HepG2 (cell line): ENCODE data around the gene HYAL2. TPM values are rescaled to one million over a fixed set of nuclear protein-coding genes. Genes with fewer than 3 reads are reported as not detected.
A peak's percentile ranks its signal among the peaks of the same experiment; 100 is the strongest.
"Not testable (repeated sequence)": the region's sequence is repeated elsewhere in the genome, so short reads cannot be mapped to it uniquely, and the experiment has no call there.

Experiments
- ATAC-seq: fragments of 200-7000 bp; cut with Tn5 transposase; 3 replicates; pipeline ENCODE4 v1.9.1; 2020; ENCODE audit warnings: mild to moderate bottlenecking, moderate library complexity
- BruUV-seq: library from RNA; stranded (reverse); fragments of 400-500 nt; replicated peaks from 2 replicates; lab custom pipeline; 2021; lab: Mats Ljungman, UMichigan
- CTCF ChIA-PET: fragments of 300-600 bp; formaldehyde crosslinking; extraction: SDS; loops from one replicate; lab custom pipeline; 2021; ENCODE audit warnings: low total read pairs, inconsistent platforms, low intra/inter-chr PET ratio; lab: Yijun Ruan, JAX
- POLR2A ChIA-PET: fragments of 350-600 bp; sonication (Branson Sonifier 250); formaldehyde crosslinking; loops from one replicate; lab custom pipeline; 2020; ENCODE audit warnings: antibody characterized with exemption, inconsistent platforms; lab: Yijun Ruan, JAX
- DNase-seq: peaks from one replicate; pipeline ENCODE4 v3.0.0-alpha.2; 2015; ENCODE audit warnings: low spot score
- FAIRE-seq: peaks from 3 replicates; lab custom pipeline; 2011; peaks lifted over from hg19 to GRCh38; lab: Jason Lieb, UNC
- H2AFZ ChIP-seq: one replicate; pipeline ENCODE4 v1.6.1; 2011; ENCODE audit warnings: low read length, inconsistent platforms
- H3K27ac ChIP-seq: fragments of 300-600 bp; 3 replicates; pipeline ENCODE4 v1.8.0; 2011; ENCODE audit warnings: mixed run types, mild to moderate bottlenecking, mixed read lengths, low read length, inconsistent platforms; ENCODE audit not compliant: insufficient read depth; ENCODE audit errors: extremely low read length
- H3K27me3 ChIP-seq, 2 experiments: fragments of 200-600 bp in 1 of 2; 2 replicates in 1 of 2; 3 replicates in 1 of 2; pipeline versions ENCODE4 v1.6.0 to v1.8.0; 2011; ENCODE audit warnings: low read length in 2 of 2, mild to moderate bottlenecking in 2 of 2, moderate library complexity in 2 of 2, inconsistent platforms in 1 of 2; ENCODE audit not compliant: insufficient read depth in 2 of 2, control insufficient read depth in 1 of 2
- H3K36me3 ChIP-seq, 2 experiments: fragments of 200-600 bp in 1 of 2; replicated peaks in 1 of 2; 2 replicates in 1 of 2; 3 replicates in 1 of 2; pipeline versions ENCODE4 v1.5.1 to v1.8.0; 2011; ENCODE audit warnings: low read length in 2 of 2, inconsistent platforms in 1 of 2; ENCODE audit not compliant: insufficient read depth in 2 of 2, control insufficient read depth in 1 of 2
- H3K4me1 ChIP-seq: 2 replicates; pipeline ENCODE4 v1.5.1; 2012; ENCODE audit warnings: low read length, inconsistent platforms; ENCODE audit not compliant: insufficient read depth
- H3K4me2 ChIP-seq: 2 replicates; pipeline ENCODE4 v1.6.0; 2011; ENCODE audit warnings: low read depth, low read length, inconsistent platforms
- H3K4me3 ChIP-seq, 3 experiments: fragments of 200-600 bp in 1 of 3; sonication (generic), shearing (Covaris generic) in 1 of 3; replicated peaks in 1 of 3; 2 replicates each; pipeline ENCODE4 v1.5.1; 2011 to 2016; ENCODE audit warnings: low read length in 3 of 3, inconsistent platforms in 2 of 3, low read depth in 2 of 3, mild to moderate bottlenecking in 2 of 3, control low read depth in 1 of 3, mixed read lengths in 1 of 3; ENCODE audit not compliant: insufficient read depth in 1 of 3
- H3K79me2 ChIP-seq: one replicate; pipeline ENCODE4 v1.6.1; 2011; ENCODE audit warnings: low read length, inconsistent platforms; ENCODE audit not compliant: insufficient read depth
- H3K9ac ChIP-seq: 2 replicates; pipeline ENCODE4 v1.6.0; 2011; ENCODE audit warnings: mild to moderate bottlenecking, low read depth, low read length, inconsistent platforms; ENCODE audit not compliant: insufficient read depth
- H3K9me3 ChIP-seq: 2 replicates; pipeline ENCODE4 v1.5.1; 2012; ENCODE audit warnings: mild to moderate bottlenecking, low read length
- H4K20me1 ChIP-seq: 2 replicates; pipeline ENCODE4 v1.6.0; 2011; ENCODE audit warnings: inconsistent platforms, mild to moderate bottlenecking, low read length, moderate library complexity; ENCODE audit not compliant: insufficient read depth
- NFIB ChIP-seq: sonication (generic); formaldehyde crosslinking; IDR thresholded peaks from 2 replicates; pipeline ENCODE4 v1.9.0; 2021; ENCODE audit warnings: missing genetic modification reagents, mild to moderate bottlenecking, borderline replicate concordance
- TEAD2 ChIP-seq: sonication (generic); formaldehyde crosslinking; IDR thresholded peaks from 2 replicates; pipeline ENCODE4 v1.9.0; 2021; ENCODE audit warnings: missing genetic modification reagents
- ZFX ChIP-seq: sonication (generic); formaldehyde crosslinking; IDR thresholded peaks from 2 replicates; pipeline ENCODE4 v1.4.0; 2020; ENCODE audit warnings: mild to moderate bottlenecking, low read depth, missing genetic modification reagents, moderate library complexity
- ZNF224 ChIP-seq: sonication (generic); formaldehyde crosslinking; IDR thresholded peaks from 2 replicates; pipeline ENCODE4 v1.5.0; 2020; ENCODE audit warnings: mild to moderate bottlenecking, missing genetic modification reagents
- ZSCAN31 ChIP-seq: sonication (generic); formaldehyde crosslinking; IDR thresholded peaks from 2 replicates; pipeline ENCODE4 v1.5.0; 2020; ENCODE audit warnings: low read depth, mild to moderate bottlenecking, missing genetic modification reagents
- WGBS: methylation state at CpG from one replicate; pipeline ENCODE4 v1.1.6; 2017; ENCODE audit warnings: low lambda C conversion rate; 5-methylcytosine and 5-hydroxymethylcytosine counted together
- in situ Hi-C: cut with HindIII; loops from 2 replicates; pipeline ENCODE4 v1.10.0; 2017; ENCODE audit warnings: low pct_unique_long_range_greater_than_20kb; ENCODE audit not compliant: extremely low pct_ligation_motif_present
- intact Hi-C: fragments of 100-400 bp; cut with micrococcal nuclease; formaldehyde crosslinking; loops from one replicate; pipeline ENCODE4 v1.10.0; 2022; ENCODE audit not compliant: unreplicated experiment
- polyA plus RNA-seq, 8 experiments: library from polyadenylated mRNA; depleted of rRNA in 3 of 8; stranded (reverse) in 7 of 8; unstranded in 1 of 8; fragments of >200 nt; fragmentation: Illumina TruSeq in 4 of 8; extraction: Trizol in 4 of 8; gene quantifications; 2 replicates each; pipeline versions ENCODE4 v1.2.1 to v1.2.3, GENCODE V29; 2011 to 2016; ENCODE audit warnings: low read depth in 4 of 8, missing spikeins in 1 of 8, mixed read lengths in 1 of 8; ENCODE audit not compliant: insufficient read depth in 1 of 8
- total RNA-seq, 5 experiments: library from RNA; depleted of rRNA; stranded (reverse); fragments of >200 nt; fragmentation: Illumina TruSeq; extraction: Trizol; gene quantifications; 2 replicates each; pipeline ENCODE4 v1.2.3, GENCODE V29; 2016; ENCODE audit warnings: low read depth in 1 of 5
- TF ChIP-seq, protein P1 (sequence below): sonication (generic); formaldehyde crosslinking; IDR thresholded peaks from 2 replicates; pipeline ENCODE4 v1.5.1; 2020; ENCODE audit warnings: missing genetic modification reagents, mild to moderate bottlenecking, borderline replicate concordance
- TF ChIP-seq, protein P2 (sequence below): sonication (generic); formaldehyde crosslinking; conservative IDR thresholded peaks from 2 replicates; pipeline ENCODE4 v1.8.1; 2023; ENCODE audit warnings: missing genetic modification reagents
- TF ChIP-seq, protein P3 (sequence below): sonication (generic); formaldehyde crosslinking; conservative IDR thresholded peaks from 2 replicates; pipeline ENCODE4 v1.5.0; 2020; ENCODE audit warnings: missing genetic modification reagents

Gene HYAL2
- total and polyA plus RNA-seq, 2 of the 13 experiments (the other 11 are each of a cell fraction or from before 2014, with no cell fraction given): 76.2 to 102 TPM

GRCh38 chr3:50314342-50314741 is 8.2 kb downstream of the HYAL2 start:
- H2AFZ ChIP-seq: no peak overlapping the region
- H3K4me1 ChIP-seq: peaks cover 42% of the 10 kb centered on the region
- DNase-seq (no peak), FAIRE-seq (no peak), ATAC-seq (no peak; the same call in 2 of the 3 replicates)
- H3K9me3 ChIP-seq: no peaks in the 10 kb centered on the region
- intact Hi-C loops: no loop called here
- H3K36me3 ChIP-seq: peaks cover 16 to 29% of the 10 kb centered on the region in 2 experiments
- H3K4me3 ChIP-seq: no peak overlapping the region
- no peaks in the 10 kb centered on the region for H3K27me3 ChIP-seq
- 85% methylated on average over 3 of the region's 3 CpGs for WGBS
- POLR2A ChIA-PET: interaction anchor here (0.8 to 13.0 kb wide), 5 partner anchors 14 to 111 kb away, joined by 3 to 222 read pairs (median 3); partner anchors contain the start of genes GNAI2, HYAL1, HYAL3 and LSMEM2
- H3K27ac ChIP-seq: peak overlapping the region; percentile 27
- BruUV-seq: no TSS peak
- H3K9ac ChIP-seq: no peak overlapping the region
- no peaks in the 10 kb centered on the region for H4K20me1 ChIP-seq
- no peak overlapping the region for H3K4me2 ChIP-seq
- in situ Hi-C loops: no loop called here
- H3K79me2 ChIP-seq: peaks cover 10% of the 10 kb centered on the region
- CTCF ChIA-PET: no interaction called here
- TF ChIP-seq NFIB (CRISPR knock-in tag) (no peak), ZNF224 (no peak), ZFX (CRISPR knock-in tag) (no peak), ZSCAN31 (no peak), TEAD2 (CRISPR knock-in tag) (no peak)
- TF ChIP-seq, protein P1, sequence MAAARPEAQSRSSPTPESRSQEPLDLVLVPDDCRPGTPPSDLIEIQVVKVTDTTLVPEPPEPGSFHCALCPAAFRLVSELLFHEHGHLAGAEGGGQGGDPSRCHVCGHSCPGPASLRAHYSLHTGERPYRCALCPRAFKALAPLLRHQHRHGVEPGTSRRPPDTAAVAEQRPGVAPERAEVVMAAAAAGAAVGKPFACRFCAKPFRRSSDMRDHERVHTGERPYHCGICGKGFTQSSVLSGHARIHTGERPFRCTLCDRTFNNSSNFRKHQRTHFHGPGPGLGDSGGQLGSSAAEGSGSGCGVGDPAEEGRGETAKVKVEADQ: no peak
- TF ChIP-seq, protein P2, sequence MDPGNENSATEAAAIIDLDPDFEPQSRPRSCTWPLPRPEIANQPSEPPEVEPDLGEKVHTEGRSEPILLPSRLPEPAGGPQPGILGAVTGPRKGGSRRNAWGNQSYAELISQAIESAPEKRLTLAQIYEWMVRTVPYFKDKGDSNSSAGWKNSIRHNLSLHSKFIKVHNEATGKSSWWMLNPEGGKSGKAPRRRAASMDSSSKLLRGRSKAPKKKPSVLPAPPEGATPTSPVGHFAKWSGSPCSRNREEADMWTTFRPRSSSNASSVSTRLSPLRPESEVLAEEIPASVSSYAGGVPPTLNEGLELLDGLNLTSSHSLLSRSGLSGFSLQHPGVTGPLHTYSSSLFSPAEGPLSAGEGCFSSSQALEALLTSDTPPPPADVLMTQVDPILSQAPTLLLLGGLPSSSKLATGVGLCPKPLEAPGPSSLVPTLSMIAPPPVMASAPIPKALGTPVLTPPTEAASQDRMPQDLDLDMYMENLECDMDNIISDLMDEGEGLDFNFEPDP (CRISPR knock-in tag): no peak
- TF ChIP-seq, protein P3, sequence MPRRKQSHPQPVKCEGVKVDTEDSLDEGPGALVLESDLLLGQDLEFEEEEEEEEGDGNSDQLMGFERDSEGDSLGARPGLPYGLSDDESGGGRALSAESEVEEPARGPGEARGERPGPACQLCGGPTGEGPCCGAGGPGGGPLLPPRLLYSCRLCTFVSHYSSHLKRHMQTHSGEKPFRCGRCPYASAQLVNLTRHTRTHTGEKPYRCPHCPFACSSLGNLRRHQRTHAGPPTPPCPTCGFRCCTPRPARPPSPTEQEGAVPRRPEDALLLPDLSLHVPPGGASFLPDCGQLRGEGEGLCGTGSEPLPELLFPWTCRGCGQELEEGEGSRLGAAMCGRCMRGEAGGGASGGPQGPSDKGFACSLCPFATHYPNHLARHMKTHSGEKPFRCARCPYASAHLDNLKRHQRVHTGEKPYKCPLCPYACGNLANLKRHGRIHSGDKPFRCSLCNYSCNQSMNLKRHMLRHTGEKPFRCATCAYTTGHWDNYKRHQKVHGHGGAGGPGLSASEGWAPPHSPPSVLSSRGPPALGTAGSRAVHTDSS (CRISPR knock-in tag): no peak

DNA sequence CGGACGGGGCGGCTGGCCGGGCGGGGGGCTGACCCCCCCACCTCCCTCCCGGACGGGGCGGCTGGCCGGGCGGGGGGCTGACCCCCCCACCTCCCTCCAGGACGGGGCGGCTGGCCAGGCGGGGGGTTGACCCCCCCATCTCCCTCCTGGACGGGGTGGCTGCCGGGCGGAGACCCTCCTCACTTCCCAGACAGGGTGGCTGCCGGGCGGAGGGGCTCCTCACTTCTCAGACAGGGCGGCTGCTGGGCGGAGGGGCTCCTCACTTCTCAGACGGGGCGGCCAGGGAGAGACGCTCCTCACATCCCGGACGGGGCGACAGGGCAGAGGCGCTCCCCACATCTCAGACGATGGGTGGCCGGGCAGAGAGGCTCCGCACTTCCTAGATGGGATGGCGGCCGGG is 10.5 kb downstream of the HYAL2 start:
- 100% methylated on average over 5 of the region's 32 CpGs for WGBS
- in situ Hi-C loops, ATAC-seq: not testable (repeated sequence)

More for the DNA sequence above, 10.5 kb downstream of the HYAL2 start:
- H4K20me1 ChIP-seq, intact Hi-C loops, H2AFZ ChIP-seq, DNase-seq, H3K27ac ChIP-seq, H3K79me2 ChIP-seq, H3K4me3 ChIP-seq, H3K9ac ChIP-seq, FAIRE-seq, H3K27me3 ChIP-seq, H3K4me2 ChIP-seq, BruUV-seq, POLR2A ChIA-PET, CTCF ChIA-PET, H3K36me3 ChIP-seq, H3K9me3 ChIP-seq: not testable (repeated sequence)
- peaks cover 24% of the 10 kb centered on the region for H3K4me1 ChIP-seq
